Transverse colon (tissue), 4 donors: ENCODE measurements around the gene NLRC3.

Source experiments
- CTCF ChIP-seq, 5 experiments: fragments of 200-600 bp in 3 of 5; fragments of 450-650 bp in 2 of 5; sonication (generic) in 3 of 5; IDR thresholded peaks; 1 replicate in 2 of 5; 2 replicates in 3 of 5; pipeline ENCODE4 v1.5.1; 2016 to 2017; ENCODE audit warnings: antibody characterized with exemption in 5 of 5, inconsistent platforms in 3 of 5, mild to moderate bottlenecking in 2 of 5, moderate library complexity in 1 of 5
- EP300 ChIP-seq: sonication (generic); formaldehyde crosslinking; IDR thresholded peaks from one replicate; pipeline ENCODE4 v1.6.1; 2017; ENCODE audit warnings: antibody characterized with exemption, low read depth
- POLR2A ChIP-seq: fragments of 450-650 bp; IDR thresholded peaks from one replicate; pipeline ENCODE4 v1.6.1; 2016; ENCODE audit warnings: antibody characterized with exemption, mild to moderate bottlenecking, moderate library complexity
- POLR2AphosphoS5 ChIP-seq, 3 donors: sonication (generic); formaldehyde crosslinking; IDR thresholded peaks; one replicate each; pipeline ENCODE4 v1.6.1; 2016; ENCODE audit warnings: antibody characterized with exemption in 3 of 3

- TF ChIP-seq CTCF (IDR thresholded peaks at IDR 0.05) = no peak
- no peak for TF ChIP-seq POLR2AphosphoS5 (IDR thresholded peaks at IDR 0.05)
- TF ChIP-seq EP300 = no peak
- TF ChIP-seq POLR2A = no peak
These were observed 7.2 kb upstream of the NLRC3 start for GRCh38 chr16:3584412-3584811.
